Fibroblast of lung (primary cell): Measurements from ENCODE around the gene APH1A. TPM values are rescaled to one million over a fixed set of nuclear protein-coding genes. Genes with fewer than 3 reads are reported as not detected.

Source experiments
- DNase-seq, 2 donors: peaks; one replicate each; pipeline versions ENCODE4 v3.0.0 to v3.0.0-alpha.2; 2010; ENCODE audit warnings: low read depth in 2 of 2
- H2AFZ ChIP-seq: 2 replicates; pipeline ENCODE4 v1.5.1; 2012; ENCODE audit warnings: low read length, control low read depth, inconsistent platforms
- H3K27ac ChIP-seq: 2 replicates; pipeline ENCODE4 v1.5.1; 2011; ENCODE audit warnings: low read length, control low read depth; ENCODE audit not compliant: insufficient read depth
- H3K27me3 ChIP-seq: 2 replicates; pipeline ENCODE4 v1.5.1; 2011; ENCODE audit warnings: mild to moderate bottlenecking, low read length; ENCODE audit not compliant: control insufficient read depth, insufficient read depth
- H3K36me3 ChIP-seq: 2 replicates; pipeline ENCODE4 v1.5.1; 2011; ENCODE audit warnings: low read length; ENCODE audit not compliant: control insufficient read depth, insufficient read depth
- H3K4me1 ChIP-seq: 2 replicates; pipeline ENCODE4 v1.5.1; 2011; ENCODE audit warnings: low read length; ENCODE audit not compliant: control insufficient read depth, insufficient read depth; ENCODE audit errors: extremely low read depth
- H3K4me2 ChIP-seq: 2 replicates; pipeline ENCODE4 v1.5.1; 2011; ENCODE audit warnings: low read length, control low read depth; ENCODE audit not compliant: insufficient read depth; ENCODE audit errors: extremely low read depth
- H3K4me3 ChIP-seq, 4 experiments: fragments of 200-600 bp in 1 of 4; sonication (generic) in 1 of 4; replicated peaks in 1 of 4; 2 replicates each; pipeline ENCODE4 v1.5.1; 2011 to 2016; ENCODE audit warnings: low read length in 4 of 4, low read depth in 3 of 4, mild to moderate bottlenecking in 3 of 4, control low read depth in 2 of 4, inconsistent platforms in 1 of 4, mixed read lengths in 1 of 4; ENCODE audit not compliant: insufficient read depth in 1 of 4; ENCODE audit errors: control extremely low read depth in 1 of 4
- H3K79me2 ChIP-seq: 2 replicates; pipeline ENCODE4 v1.5.1; 2012; ENCODE audit warnings: mild to moderate bottlenecking, low read length, inconsistent platforms; ENCODE audit not compliant: control insufficient read depth, insufficient read depth
- H3K9ac ChIP-seq: 2 replicates; pipeline ENCODE4 v1.5.1; 2011; ENCODE audit warnings: mild to moderate bottlenecking, low read length, control low read depth; ENCODE audit not compliant: insufficient read depth
- H3K9me3 ChIP-seq: 2 replicates; pipeline ENCODE4 v1.5.1; 2012; ENCODE audit warnings: low read depth, low read length; ENCODE audit not compliant: control insufficient read depth, insufficient read depth
- H4K20me1 ChIP-seq: 2 replicates; pipeline ENCODE4 v1.5.1; 2011; ENCODE audit warnings: low read length; ENCODE audit not compliant: control insufficient read depth, insufficient read depth; ENCODE audit errors: extremely low read depth
- CTCF ChIP-seq, 2 donors: IDR thresholded peaks in 1 of 2; conservative IDR thresholded peaks in 1 of 2; 1 replicate in 1 of 2; 2 replicates in 1 of 2; pipeline ENCODE4 v1.5.1; 2011 to 2012; ENCODE audit warnings: low read length in 2 of 2, control low read depth in 1 of 2, inconsistent platforms in 1 of 2, low read depth in 1 of 2, mild to moderate bottlenecking in 1 of 2
- EZH2 ChIP-seq: IDR thresholded peaks from 2 replicates; pipeline ENCODE4 v1.5.1; 2012; ENCODE audit warnings: low read length, control low read depth, mild to moderate bottlenecking; ENCODE audit errors: missing control alignments
- polyA plus RNA-seq, 2 donors: library from polyadenylated mRNA; depleted of rRNA in 1 of 2; stranded (reverse) in 1 of 2; unstranded in 1 of 2; fragments of >200 nt; gene quantifications; 2 replicates each; pipeline ENCODE4 v1.2.1, GENCODE V29; 2011 to 2012; ENCODE audit warnings: missing spikeins in 1 of 2
- total RNA-seq: library from RNA; depleted of rRNA; stranded (reverse); fragments of >200 nt; gene quantifications from 2 replicates; pipeline ENCODE4 v1.2.1, GENCODE V29; 2014

Gene APH1A
- total and polyA plus RNA-seq, 2 donors (not counting 1 experiment from before 2014, with no cell fraction given), result 81.4 to 125 TPM

GRCh38 chr1:150226486-150226885, 42.3 kb downstream of the APH1A start:
- no peak overlapping the region for H2AFZ ChIP-seq
- H3K9me3 ChIP-seq, result no peaks in the 10 kb centered on the region
- H3K79me2 ChIP-seq, result peaks cover 8% of the 10 kb centered on the region
- no peak overlapping the region for H3K4me3 ChIP-seq
- no peak overlapping the region for H3K9ac ChIP-seq
- no peak for DNase-seq
- no peaks in the 10 kb centered on the region for H3K27me3 ChIP-seq
- H3K4me2 ChIP-seq, result no peak overlapping the region
- no peak overlapping the region for H3K27ac ChIP-seq
- no peaks in the 10 kb centered on the region for H4K20me1 ChIP-seq
- H3K36me3 ChIP-seq, result peaks cover 3% of the 10 kb centered on the region
- TF ChIP-seq EZH2 (no peak), CTCF (conservative IDR thresholded peaks at IDR 0.05 in 1 of 2, IDR thresholded peaks at IDR 0.05 in 1 of 2; ENCODE audit: low read depth in 1 of 2, low read length in 2 of 2) (no peak)
- H3K4me1 ChIP-seq, result no peaks in the 10 kb centered on the region

GRCh38 chr1:150225546-150225945, 43.3 kb downstream of the APH1A start:
- H3K27ac ChIP-seq, result no peak overlapping the region
- DNase-seq, result no peak
- H3K79me2 ChIP-seq, result no peaks in the 10 kb centered on the region
- no peak overlapping the region for H3K9ac ChIP-seq
- no peak overlapping the region for H3K4me3 ChIP-seq
- H4K20me1 ChIP-seq, result no peaks in the 10 kb centered on the region
- no peak overlapping the region for H3K4me2 ChIP-seq
- H3K36me3 ChIP-seq, result peaks cover 5% of the 10 kb centered on the region
- no peak for TF ChIP-seq EZH2
- TF ChIP-seq CTCF (conservative IDR thresholded peaks at IDR 0.05 in 1 of 2, IDR thresholded peaks at IDR 0.05 in 1 of 2; ENCODE audit: low read depth in 1 of 2, low read length in 2 of 2), result no peak
- no peaks in the 10 kb centered on the region for H3K9me3 ChIP-seq
- no peaks in the 10 kb centered on the region for H3K27me3 ChIP-seq
- no peak overlapping the region for H2AFZ ChIP-seq
- H3K4me1 ChIP-seq, result no peaks in the 10 kb centered on the region

- Histone ChIP-seq H3K4me1 (no peaks in the 10 kb centered on the region), H4K20me1 (no peaks in the 10 kb centered on the region), H3K36me3 (peaks cover 6% of the 10 kb centered on the region), H2AFZ (no peak overlapping the region), H3K9me3 (no peaks in the 10 kb centered on the region), H3K27ac (no peak overlapping the region), H3K27me3 (no peaks in the 10 kb centered on the region), H3K4me2 (no peak overlapping the region), H3K9ac (no peak overlapping the region), H3K4me3 (no peak overlapping the region), H3K79me2 (no peaks in the 10 kb centered on the region)
- no peak for TF ChIP-seq CTCF (conservative IDR thresholded peaks at IDR 0.05 in 1 of 2, IDR thresholded peaks at IDR 0.05 in 1 of 2; ENCODE audit: low read depth in 1 of 2, low read length in 2 of 2)
- no peak for TF ChIP-seq EZH2
- no peak for DNase-seq
These were observed 43.8 kb downstream of the APH1A start for GRCh38 chr1:150224983-150225382.
